Measurements from ENCODE around the gene CDH26. TPM values are rescaled to one million over a fixed set of nuclear protein-coding genes. Genes with fewer than 3 reads are reported as not detected.

The CDH26 gene
- total and polyA plus RNA-seq, 2 of the 13 experiments (the other 11 are each of a cell fraction or from before 2014, with no cell fraction given), result 0.40 to 1.1 TPM

- Histone ChIP-seq H3K4me1 (ENCODE audit: insufficient read depth, low read length) (peaks cover 10% of the 10 kb centered on the region; the same call in 1 of the 2 replicates), H2AFZ (ENCODE audit: low read length) (no peak overlapping the region), H3K27me3 (ENCODE audit: control insufficient read depth in 1 of 2, insufficient read depth in 2 of 2, low read length in 2 of 2) (peaks cover 4 to 46% of the 10 kb centered on the region in 2 experiments; a peak in 3 of 5 replicates), H3K4me2 (ENCODE audit: low read depth, low read length) (no peak overlapping the region), H3K4me3 (replicated peaks in 1 of 3; ENCODE audit: insufficient read depth in 1 of 3, low read depth in 2 of 3, low read length in 3 of 3) (no peak overlapping the region), H3K27ac (ENCODE audit: extremely low read length, insufficient read depth, low read length) (no peak overlapping the region), H4K20me1 (ENCODE audit: insufficient read depth, low read length) (no peaks in the 10 kb centered on the region), H3K9ac (ENCODE audit: insufficient read depth, low read depth, low read length) (no peak overlapping the region), H3K9me3 (ENCODE audit: low read length) (no peaks in the 10 kb centered on the region), H3K36me3 (replicated peaks in 1 of 2; ENCODE audit: control insufficient read depth in 1 of 2, insufficient read depth in 2 of 2, low read length in 2 of 2) (no peaks in the 10 kb centered on the region), H3K79me2 (ENCODE audit: insufficient read depth, low read length) (no peaks in the 10 kb centered on the region)
- TF ChIP-seq POLR2A (IDR thresholded peaks at IDR 0.05; ENCODE audit: insufficient read depth in 1 of 2, low read depth in 2 of 2, low read length in 2 of 2), result no peak
- TF ChIP-seq ZC3H4 (CRISPR knock-in tag; IDR thresholded peaks at IDR 0.05; ENCODE audit: borderline replicate concordance), result no peak
- no peak for TF ChIP-seq NFYC (CRISPR knock-in tag; IDR thresholded peaks at IDR 0.05)
- TF ChIP-seq ZNF772 (CRISPR knock-in tag; IDR thresholded peaks at IDR 0.05), result no peak
- no peak for TF ChIP-seq RNF2 (conservative IDR thresholded peaks at IDR 0.05; ENCODE audit: low read depth)
- TF ChIP-seq ZNF468 (CRISPR knock-in tag; IDR thresholded peaks at IDR 0.05), result no peak
- no peak for TF ChIP-seq MIER3 (CRISPR knock-in tag; IDR thresholded peaks at IDR 0.05; ENCODE audit: borderline replicate concordance)
- TF ChIP-seq HNRNPK (IDR thresholded peaks at IDR 0.05; ENCODE audit: low read depth, low read length, poor library complexity, severe bottlenecking), result no peak
- TF ChIP-seq ESRRA (CRISPR knock-in tag; IDR thresholded peaks at IDR 0.05; ENCODE audit: low read depth), result no peak
- no peak for TF ChIP-seq ZNF703 (CRISPR knock-in tag; IDR thresholded peaks at IDR 0.05; ENCODE audit: borderline replicate concordance)
- no peak for TF ChIP-seq THYN1 (CRISPR knock-in tag; IDR thresholded peaks at IDR 0.05; ENCODE audit: borderline replicate concordance, low read depth)
- TF ChIP-seq RARA (CRISPR knock-in tag; IDR thresholded peaks at IDR 0.05), result no peak
- TF ChIP-seq ZNF503 (CRISPR knock-in tag; IDR thresholded peaks at IDR 0.05), result no peak
- no TSS peak for BruUV-seq (replicated peaks)
- in situ Hi-C loops (cut with HindIII; ENCODE audit: extremely low pct_ligation_motif_present, low pct_unique_long_range_greater_than_20kb), result loop anchor here (10.0 to 25.0 kb wide), 2 partner anchors 1072 to 1835 kb away; no protein-coding TSS in a partner anchor
- FAIRE-seq (no peak), ATAC-seq (no peak), DNase-seq (ENCODE audit: low spot score) (no peak)
- CTCF ChIA-PET (ENCODE audit: low intra/inter-chr PET ratio, low total read pairs), result no interaction called here
- POLR2A ChIA-PET, result no interaction called here
- WGBS (ENCODE audit: low lambda C conversion rate), result 7% methylated on average over 3 of the region's 3 CpGs
- intact Hi-C loops (cut with micrococcal nuclease; ENCODE audit: unreplicated experiment), result no loop called here
These were observed 94.1 kb downstream of the CDH26 start for GRCh38 chr20:60052322-60052721.

All from HepG2 (cell line).